Left kidney (tissue), 8 donors: ENCODE measurements around the gene FLT4. TPM values are rescaled to one million over a fixed set of nuclear protein-coding genes. Genes with fewer than 3 reads are reported as not detected.
"Not testable (repeated sequence)": the region's sequence is repeated elsewhere in the genome, so short reads cannot be mapped to it uniquely, and the experiment has no call there.

Experiments used
- DNase-seq: peaks from one replicate; pipeline ENCODE4 v3.0.0-alpha.2; 2013
- long read RNA-seq, 8 donors: transcript quantifications; one replicate each; lab custom pipeline, GENCODE V29; 2026
- polyA plus RNA-seq: library from polyadenylated mRNA; unstranded; fragments of 120-200 nt; gene quantifications from one replicate; pipeline ENCODE4 v1.2.1, GENCODE V29; 2013; ENCODE audit not compliant: insufficient read length

The FLT4 gene
- 23.6 TPM for polyA plus RNA-seq
- long read RNA-seq, donor 1, partial matches to known transcripts, result 12 of 14 reads
- long read RNA-seq, donor 1, other reads (novel, unspliced or antisense), result 0 of 14 reads
- long read RNA-seq, donor 2, full-length matches to known transcripts, result 1 of 1 reads
- long read RNA-seq, donor 2, partial matches to known transcripts, result 0 of 1 reads
- long read RNA-seq, donor 2, other reads (novel, unspliced or antisense), result 0 of 1 reads
- long read RNA-seq, donor 3, partial matches to known transcripts, result 0 of 1 reads
- long read RNA-seq, donor 3, other reads (novel, unspliced or antisense), result 0 of 1 reads
- long read RNA-seq, donor 4, result 0 reads
- long read RNA-seq, donor 5, result 0 reads
- long read RNA-seq, donor 6, result 0 reads
- long read RNA-seq, donor 7, partial matches to known transcripts, result 0 of 1 reads
- long read RNA-seq, donor 7, other reads (novel, unspliced or antisense), result 0 of 1 reads
- long read RNA-seq, donor 8, result 0 reads

- DNase-seq, result no peak
Observed at GRCh38 chr5:180649297-180650039, at the start of gene FLT4. TSS of gene FLT4 (minus strand) at chr5:180649600. CDS start at chr5:180649545, 55 bp downstream.

GRCh38 chr5:180699042-180699441, 49.6 kb upstream of the FLT4 start:
- no peak for DNase-seq

- DNase-seq, result no peak
Observed at GRCh38 chr5:180696116-180696515, 46.7 kb upstream of the FLT4 start.

GRCh38 chr5:180692429-180692828, 43.0 kb upstream of the FLT4 start:
- DNase-seq, result no peak

GRCh38 chr5:180691046-180691445, 41.6 kb upstream of the FLT4 start:
- no peak for DNase-seq

GRCh38 chr5:180690562-180690961, 41.2 kb upstream of the FLT4 start:
- DNase-seq, result no peak

GRCh38 chr5:180689775-180690174, 40.4 kb upstream of the FLT4 start:
- DNase-seq, result no peak

- DNase-seq, result no peak
Observed at GRCh38 chr5:180689071-180689694, 39.8 kb upstream of the FLT4 start.

GRCh38 chr5:180688330-180689070, 39.1 kb upstream of the FLT4 start:
- no peak for DNase-seq

- not testable (repeated sequence) for DNase-seq
Observed at GRCh38 chr5:180686799-180687198, 37.4 kb upstream of the FLT4 start.

- no peak for DNase-seq
Observed at GRCh38 chr5:180684623-180685161, 35.3 kb upstream of the FLT4 start.

GRCh38 chr5:180683220-180683922, 34.0 kb upstream of the FLT4 start:
- DNase-seq, result no peak

- no peak for DNase-seq
Observed at GRCh38 chr5:180682560-180682959, 33.2 kb upstream of the FLT4 start.

- not testable (repeated sequence) for DNase-seq
Observed at GRCh38 chr5:180682008-180682407, 32.6 kb upstream of the FLT4 start.

- not testable (repeated sequence) for DNase-seq
Observed at GRCh38 chr5:180678319-180678718, 28.9 kb upstream of the FLT4 start.

- no peak for DNase-seq
Observed at GRCh38 chr5:180675036-180675635, 25.7 kb upstream of the FLT4 start.

GRCh38 chr5:180674090-180674475, 24.7 kb upstream of the FLT4 start:
- DNase-seq, result peak; percentile 27

GRCh38 chr5:180673371-180674089, 24.1 kb upstream of the FLT4 start:
- DNase-seq, result no peak

- not testable (repeated sequence) for DNase-seq
Observed at GRCh38 chr5:180671958-180672524, 22.6 kb upstream of the FLT4 start.
